Mesenchymal stem cell (in vitro differentiated cells and primary cell): ENCODE results near the gene SUSD4.

Experiments used
- DNase-seq: peaks from one replicate; pipeline ENCODE4 v3.0.0-alpha.2; 2013
- H2AFZ ChIP-seq: one replicate; pipeline ENCODE4 v1.6.1; 2013; ENCODE audit warnings: low read depth, mild to moderate bottlenecking, control low read depth, inconsistent platforms, low read length, moderate library complexity
- H2AK5ac ChIP-seq: 2 replicates; pipeline ENCODE4 v1.6.1; 2013; ENCODE audit warnings: low read length, moderate library complexity, mild to moderate bottlenecking, inconsistent platforms; ENCODE audit not compliant: severe bottlenecking
- H2BK120ac ChIP-seq: one replicate; pipeline ENCODE4 v1.6.1; 2013; ENCODE audit warnings: low read depth, mild to moderate bottlenecking, inconsistent platforms, low read length, moderate library complexity
- H2BK12ac ChIP-seq, 2 experiments: one replicate each; pipeline ENCODE4 v1.6.1; 2013; ENCODE audit warnings: inconsistent platforms in 2 of 2, low read length in 2 of 2, mild to moderate bottlenecking in 2 of 2, moderate library complexity in 2 of 2, control low read depth in 1 of 2
- H2BK15ac ChIP-seq: one replicate; pipeline ENCODE4 v1.6.1; 2013; ENCODE audit warnings: mild to moderate bottlenecking, low read depth, inconsistent platforms; ENCODE audit not compliant: poor library complexity, severe bottlenecking
- H2BK5ac ChIP-seq: 2 replicates; pipeline ENCODE4 v1.6.1; 2013; ENCODE audit warnings: low read depth, mild to moderate bottlenecking, low read length, control low read depth, inconsistent platforms; ENCODE audit not compliant: poor library complexity, severe bottlenecking
- H3K14ac ChIP-seq, 2 experiments: one replicate each; pipeline ENCODE4 v1.6.1; 2013; ENCODE audit warnings: inconsistent platforms in 2 of 2, low read length in 2 of 2, control low read depth in 1 of 2, mild to moderate bottlenecking in 1 of 2, moderate library complexity in 1 of 2
- H3K18ac ChIP-seq, 2 experiments: one replicate each; pipeline ENCODE4 v1.6.1; 2013; ENCODE audit warnings: inconsistent platforms in 2 of 2, low read length in 2 of 2, control low read depth in 1 of 2, low read depth in 1 of 2, mild to moderate bottlenecking in 1 of 2
- H3K23ac ChIP-seq, 2 experiments: one replicate each; pipeline ENCODE4 v1.6.1; 2013; ENCODE audit warnings: inconsistent platforms in 2 of 2, low read length in 2 of 2, mild to moderate bottlenecking in 2 of 2, moderate library complexity in 2 of 2, control low read depth in 1 of 2
- H3K27ac ChIP-seq: 2 replicates; pipeline ENCODE4 v1.5.1; 2013; ENCODE audit warnings: mild to moderate bottlenecking, moderate library complexity, low read length, control low read depth, inconsistent platforms; ENCODE audit not compliant: poor library complexity, severe bottlenecking
- H3K27me3 ChIP-seq, 2 experiments: 2 replicates each; pipeline versions ENCODE4 v1.6.1 to v1.7.0; 2013; ENCODE audit warnings: low read length in 2 of 2, mild to moderate bottlenecking in 2 of 2, moderate library complexity in 2 of 2, control low read depth in 1 of 2, inconsistent platforms in 1 of 2; ENCODE audit not compliant: control insufficient read depth in 1 of 2, insufficient read depth in 1 of 2
- H3K36me3 ChIP-seq, 2 experiments: 2 replicates each; pipeline versions ENCODE4 v1.6.1 to v1.7.0; 2013; ENCODE audit warnings: low read length in 2 of 2, control low read depth in 1 of 2, inconsistent platforms in 1 of 2, low read depth in 1 of 2, mild to moderate bottlenecking in 1 of 2; ENCODE audit not compliant: insufficient read depth in 2 of 2, control insufficient read depth in 1 of 2
- H3K4ac ChIP-seq, 2 experiments: one replicate each; pipeline ENCODE4 v1.6.1; 2013; ENCODE audit warnings: inconsistent platforms in 2 of 2, low read length in 2 of 2, mild to moderate bottlenecking in 2 of 2, moderate library complexity in 2 of 2, control low read depth in 1 of 2, low read depth in 1 of 2
- H3K4me1 ChIP-seq: 2 replicates; pipeline ENCODE4 v1.6.1; 2013; ENCODE audit warnings: low read depth, low read length, control low read depth; ENCODE audit not compliant: control insufficient read depth, insufficient read depth
- H3K4me2 ChIP-seq: 2 replicates; pipeline ENCODE4 v1.6.1; 2013; ENCODE audit warnings: low read length, mild to moderate bottlenecking, inconsistent platforms; ENCODE audit not compliant: poor library complexity, severe bottlenecking
- H3K4me3 ChIP-seq, 2 experiments: 2 replicates each; pipeline versions ENCODE4 v1.5.1 to v1.7.0; 2013; ENCODE audit warnings: low read length in 2 of 2, mild to moderate bottlenecking in 2 of 2, control low read depth in 1 of 2, low read depth in 1 of 2; ENCODE audit not compliant: insufficient read depth in 1 of 2
- H3K79me1 ChIP-seq: replicated peaks from 2 replicates; pipeline ENCODE4 v1.6.1; 2013; ENCODE audit warnings: mild to moderate bottlenecking, control low read depth, low read length, inconsistent platforms; ENCODE audit not compliant: poor library complexity, severe bottlenecking
- H3K9ac ChIP-seq: 2 replicates; pipeline ENCODE4 v1.7.0; 2013; ENCODE audit warnings: mild to moderate bottlenecking, low read length, moderate library complexity
- H3K9me3 ChIP-seq: 2 replicates; pipeline ENCODE4 v1.7.0; 2013; ENCODE audit warnings: mild to moderate bottlenecking, low read length; ENCODE audit not compliant: control insufficient read depth
- H4K8ac ChIP-seq: one replicate; pipeline ENCODE4 v1.6.1; 2013; ENCODE audit warnings: inconsistent platforms, mild to moderate bottlenecking, low read length, moderate library complexity
- H4K91ac ChIP-seq: one replicate; pipeline ENCODE4 v1.6.1; 2013; ENCODE audit warnings: mild to moderate bottlenecking, low read length, inconsistent platforms
- WGBS: methylation state at CpG from one replicate; pipeline ENCODE4 v1.1.7; 2013; ENCODE audit warnings: mixed read lengths; 5-methylcytosine and 5-hydroxymethylcytosine counted together

The SUSD4 gene

GRCh38 chr1:223188618-223189356 is 175.2 kb downstream of the SUSD4 start:
- Histone ChIP-seq H3K9me3 (no peaks in the 10 kb centered on the region), H2BK5ac (no peak overlapping the region), H2BK120ac (no peak overlapping the region), H3K9ac (no peak overlapping the region), H3K36me3 (no peaks in the 10 kb centered on the region), H3K27ac (no peak overlapping the region), H3K4me3 (no peak overlapping the region), H3K4me1 (peaks cover 3% of the 10 kb centered on the region), H4K8ac (no peak overlapping the region), H2AFZ (no peak overlapping the region), H3K23ac (no peak overlapping the region), H2AK5ac (no peak overlapping the region), H3K79me1 (no peaks in the 10 kb centered on the region), H3K14ac (no peak overlapping the region), H4K91ac (no peak overlapping the region), H3K4me2 (no peak overlapping the region), H3K18ac (no peak overlapping the region), H3K4ac (no peak overlapping the region), H2BK12ac (no peak overlapping the region), H2BK15ac (no peak overlapping the region), H3K27me3 (peaks cover 7 to 23% of the 10 kb centered on the region in 2 experiments)
- WGBS: 71% methylated on average over 5 of the region's 5 CpGs
- no peak for DNase-seq

- no peak for DNase-seq
- Histone ChIP-seq H3K4me3 (no peak overlapping the region), H3K79me1 (no peaks in the 10 kb centered on the region), H2BK120ac (no peak overlapping the region), H3K18ac (no peak overlapping the region), H3K9me3 (no peaks in the 10 kb centered on the region), H2BK5ac (no peak overlapping the region), H3K36me3 (no peaks in the 10 kb centered on the region), H3K4ac (no peak overlapping the region), H3K23ac (no peak overlapping the region), H2AFZ (no peak overlapping the region), H3K27ac (no peak overlapping the region), H4K91ac (no peak overlapping the region), H3K14ac (no peak overlapping the region), H2BK15ac (no peak overlapping the region), H2BK12ac (no peak overlapping the region), H3K4me1 (peaks cover 3% of the 10 kb centered on the region), H2AK5ac (no peak overlapping the region), H3K4me2 (no peak overlapping the region), H3K9ac (no peak overlapping the region), H3K27me3 (peaks cover 11 to 14% of the 10 kb centered on the region in 2 experiments), H4K8ac (no peak overlapping the region)
- WGBS: 91% methylated on average over 2 of the region's 3 CpGs
Measured at GRCh38 chr1:223186800-223187199, 177.2 kb downstream of the SUSD4 start.

- Histone ChIP-seq H2AK5ac (no peak overlapping the region), H3K18ac (no peak overlapping the region), H3K36me3 (no peaks in the 10 kb centered on the region), H3K27me3 (peaks cover 12 to 30% of the 10 kb centered on the region in 2 experiments), H2BK15ac (no peak overlapping the region), H3K9me3 (no peaks in the 10 kb centered on the region), H3K4me1 (no peaks in the 10 kb centered on the region), H3K27ac (no peak overlapping the region), H3K4me2 (no peak overlapping the region), H4K8ac (no peak overlapping the region), H3K9ac (no peak overlapping the region), H3K4ac (no peak overlapping the region), H2BK12ac (no peak overlapping the region), H3K14ac (no peak overlapping the region), H3K79me1 (no peaks in the 10 kb centered on the region), H4K91ac (no peak overlapping the region), H2AFZ (no peak overlapping the region), H2BK5ac (no peak overlapping the region), H3K4me3 (no peak overlapping the region), H3K23ac (no peak overlapping the region), H2BK120ac (no peak overlapping the region)
- WGBS: 91% methylated on average over 5 of the region's 9 CpGs
- no peak for DNase-seq
Measured at GRCh38 chr1:223183268-223183862, 180.6 kb downstream of the SUSD4 start.

- DNase-seq: no peak
- peaks cover 13 to 29% of the 10 kb centered on the region in 2 experiments for H3K27me3 ChIP-seq
- no peak overlapping the region for H3K9ac ChIP-seq
- no peak overlapping the region for H4K91ac ChIP-seq
- no peak overlapping the region for H3K23ac ChIP-seq
- H3K79me1 ChIP-seq: no peaks in the 10 kb centered on the region
- H2BK15ac ChIP-seq: no peak overlapping the region
- H3K27ac ChIP-seq: no peak overlapping the region
- H2AFZ ChIP-seq: no peak overlapping the region
- no peak overlapping the region for H4K8ac ChIP-seq
- H3K4ac ChIP-seq: no peak overlapping the region
- no peak overlapping the region for H2BK120ac ChIP-seq
- H2AK5ac ChIP-seq: no peak overlapping the region
- no peaks in the 10 kb centered on the region for H3K9me3 ChIP-seq
- no peak overlapping the region for H3K4me2 ChIP-seq
- no peak overlapping the region for H2BK12ac ChIP-seq
- no peaks in the 10 kb centered on the region for H3K36me3 ChIP-seq
- WGBS: 60% methylated on average over 4 of the region's 5 CpGs
- H3K18ac ChIP-seq: no peak overlapping the region
- no peaks in the 10 kb centered on the region for H3K4me1 ChIP-seq
- no peak overlapping the region for H3K4me3 ChIP-seq
- H3K14ac ChIP-seq: no peak overlapping the region
- H2BK5ac ChIP-seq: no peak overlapping the region
Measured at GRCh38 chr1:223180731-223181321, 183.2 kb downstream of the SUSD4 start.
